Liver (tissue), 9 donors: ENCODE measurements around the gene CACNA1C. TPM values are rescaled to one million over a fixed set of nuclear protein-coding genes. Genes with fewer than 3 reads are reported as not detected.

Experiments
- DNase-seq: peaks from one replicate; pipeline ENCODE4 v3.0.0-alpha.2; 2017; ENCODE audit warnings: low spot score
- H3K27ac ChIP-seq, 2 donors: one replicate each; pipeline ENCODE4 v1.7.0; 2013; ENCODE audit warnings: inconsistent platforms in 2 of 2, low read length in 2 of 2, control low read depth in 1 of 2, low read depth in 1 of 2, mild to moderate bottlenecking in 1 of 2
- H3K27me3 ChIP-seq, 4 donors: one replicate each; pipeline versions ENCODE4 v1.6.1 to v1.7.0; 2013; ENCODE audit warnings: low read length in 3 of 4, inconsistent platforms in 1 of 4, mild to moderate bottlenecking in 1 of 4, moderate library complexity in 1 of 4; ENCODE audit not compliant: control insufficient read depth in 4 of 4, insufficient read depth in 4 of 4
- H3K36me3 ChIP-seq, 4 donors: one replicate each; pipeline versions ENCODE4 v1.6.1 to v1.7.0; 2013; ENCODE audit warnings: low read length in 3 of 4, mild to moderate bottlenecking in 3 of 4, low read depth in 1 of 4, moderate library complexity in 1 of 4; ENCODE audit not compliant: control insufficient read depth in 4 of 4, insufficient read depth in 3 of 4
- H3K4me1 ChIP-seq, 4 donors: one replicate each; pipeline versions ENCODE4 v1.6.1 to v1.7.0; 2013; ENCODE audit warnings: low read length in 3 of 4, mild to moderate bottlenecking in 3 of 4, moderate library complexity in 1 of 4; ENCODE audit not compliant: control insufficient read depth in 4 of 4, insufficient read depth in 4 of 4
- H3K4me3 ChIP-seq, 3 donors: one replicate each; pipeline versions ENCODE4 v1.6.1 to v1.7.0; 2013; ENCODE audit warnings: low read length in 3 of 3, control low read depth in 1 of 3, low read depth in 1 of 3, mild to moderate bottlenecking in 1 of 3
- H3K9ac ChIP-seq, 2 donors: one replicate each; pipeline ENCODE4 v1.7.0; 2013; ENCODE audit warnings: low read length in 2 of 2, mild to moderate bottlenecking in 2 of 2, moderate library complexity in 2 of 2, control low read depth in 1 of 2, low read depth in 1 of 2
- H3K9me3 ChIP-seq, 4 donors: one replicate each; pipeline versions ENCODE4 v1.6.1 to v1.7.0; 2013; ENCODE audit warnings: low read length in 3 of 4; ENCODE audit not compliant: control insufficient read depth in 4 of 4
- EGR1 ChIP-seq, 2 donors: IDR thresholded peaks; 2 replicates each; pipeline ENCODE4 v1.6.1; 2016 to 2018; ENCODE audit warnings: antibody characterized with exemption in 2 of 2, low read depth in 2 of 2
- FOXA1 ChIP-seq: IDR thresholded peaks from 2 replicates; pipeline ENCODE4 v1.6.1; 2016; ENCODE audit warnings: antibody characterized with exemption
- FOXA2 ChIP-seq: IDR thresholded peaks from 2 replicates; pipeline ENCODE4 v1.6.1; 2016; ENCODE audit warnings: antibody characterized with exemption
- GABPA ChIP-seq, 2 donors: IDR thresholded peaks in 1 of 2; conservative IDR thresholded peaks in 1 of 2; 2 replicates each; pipeline ENCODE4 v1.6.1; 2016; ENCODE audit warnings: antibody characterized with exemption in 2 of 2, mild to moderate bottlenecking in 1 of 2, moderate library complexity in 1 of 2
- HNF4A ChIP-seq, 2 donors: conservative IDR thresholded peaks; 2 replicates each; pipeline ENCODE4 v1.6.1; 2016; ENCODE audit warnings: antibody characterized with exemption in 2 of 2, mild to moderate bottlenecking in 2 of 2
- HNF4G ChIP-seq: IDR thresholded peaks from 2 replicates; pipeline ENCODE4 v1.6.1; 2016; ENCODE audit warnings: antibody characterized with exemption
- JUND ChIP-seq, 2 donors: IDR thresholded peaks; 2 replicates each; pipeline ENCODE4 v1.6.1; 2016; ENCODE audit warnings: antibody characterized with exemption in 2 of 2
- NR2F2 ChIP-seq: IDR thresholded peaks from 2 replicates; pipeline ENCODE4 v1.6.1; 2016; ENCODE audit warnings: antibody characterized with exemption
- RAD21 ChIP-seq, 2 donors: IDR thresholded peaks; 2 replicates each; pipeline ENCODE4 v1.6.1; 2016; ENCODE audit warnings: antibody characterized with exemption in 2 of 2, mild to moderate bottlenecking in 2 of 2
- RXRA ChIP-seq, 2 donors: IDR thresholded peaks; 2 replicates each; pipeline ENCODE4 v1.6.1; 2017 to 2018; ENCODE audit warnings: antibody characterized with exemption in 2 of 2, mild to moderate bottlenecking in 1 of 2
- SP1 ChIP-seq: IDR thresholded peaks from 2 replicates; pipeline ENCODE4 v1.6.1; 2018; ENCODE audit warnings: antibody characterized with exemption, mild to moderate bottlenecking
- TAF1 ChIP-seq: conservative IDR thresholded peaks from 2 replicates; pipeline ENCODE4 v1.6.1; 2016; ENCODE audit warnings: antibody characterized with exemption, mild to moderate bottlenecking
- YY1 ChIP-seq: IDR thresholded peaks from 2 replicates; pipeline ENCODE4 v1.6.1; 2016; ENCODE audit warnings: antibody characterized with exemption, mild to moderate bottlenecking
- WGBS: extraction: QIAGEN DNeasy Blood & Tissue Kit; methylation state at CpG from one replicate; pipeline ENCODE4 v1.1.7; 2013; 5-methylcytosine and 5-hydroxymethylcytosine counted together
- polyA plus RNA-seq, 2 donors: library from polyadenylated mRNA; stranded (reverse) in 1 of 2; unstranded in 1 of 2; fragments of 200-250 nt in 1 of 2; fragments of >200 nt in 1 of 2; fragmentation: Nextera tagmentation in 1 of 2; extraction: Ambion mirVana in 1 of 2; gene quantifications; one replicate each; pipeline versions ENCODE4 v1.2.1 to v1.2.3, GENCODE V29; 2013 to 2015
- total RNA-seq, 2 donors: library from RNA; depleted of rRNA; stranded (reverse); fragments of >200 nt; gene quantifications; one replicate each; pipeline ENCODE4 v1.2.3, GENCODE V29; 2014
- TF ChIP-seq, protein P1 (sequence below): fragments of 150-350 bp; IDR thresholded peaks from 2 replicates; pipeline ENCODE4 v1.5.1; 2017; ENCODE audit warnings: improper control_type of control experiment, low read depth, low read length; ENCODE audit not compliant: missing input control
- TF ChIP-seq, protein P2 (sequence below): IDR thresholded peaks from 2 replicates; pipeline ENCODE4 v1.6.1; 2016; ENCODE audit warnings: antibody characterized with exemption
- TF ChIP-seq, protein P3 (sequence below): IDR thresholded peaks from 2 replicates; pipeline ENCODE4 v1.6.1; 2016; ENCODE audit warnings: antibody characterized with exemption
- TF ChIP-seq, protein P4 (sequence below): IDR thresholded peaks from 2 replicates; pipeline ENCODE4 v1.6.1; 2016; ENCODE audit warnings: antibody characterized with exemption, mild to moderate bottlenecking
- TF ChIP-seq, protein P5 (sequence below): IDR thresholded peaks from 2 replicates; pipeline ENCODE4 v1.6.1; 2016; ENCODE audit warnings: antibody characterized with exemption
- donor health status: healthy.
- donor health status: healthy.
- donor health status: healthy.
- donor health status: healthy.
- donor health status: healthy.

The CACNA1C gene
- total and polyA plus RNA-seq, 4 donors, result 0.23 to 1.9 (median 0.41) TPM

DNA sequence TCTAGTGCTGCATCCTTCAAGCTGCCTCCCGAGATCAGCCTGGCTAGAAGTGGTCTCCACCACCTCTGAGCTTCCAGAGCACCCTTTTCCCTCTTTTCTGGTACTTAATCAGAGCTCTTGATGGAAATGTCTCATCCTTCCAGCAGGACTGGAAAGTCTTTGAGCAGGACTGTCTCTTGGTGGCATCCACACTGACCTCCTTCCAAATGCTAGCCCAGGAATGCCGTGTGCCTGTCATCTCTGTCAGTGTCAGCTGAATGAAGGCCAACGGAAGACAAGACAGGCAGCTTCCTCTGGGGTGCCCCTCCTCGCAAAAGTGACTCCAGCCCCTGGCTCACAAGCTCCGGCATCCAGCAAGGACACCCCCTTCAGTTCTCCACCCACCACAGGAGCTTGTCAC is 570.7 kb downstream of the CACNA1C start:
- no peaks in the 10 kb centered on the region for H3K4me1 ChIP-seq
- no peak overlapping the region for H3K4me3 ChIP-seq
- peaks cover 0 to 3% (median 0%) of the 10 kb centered on the region in 4 donors for H3K27me3 ChIP-seq
- WGBS, result 68% methylated on average over 5 of the region's 5 CpGs
- no peak overlapping the region for H3K9ac ChIP-seq
- H3K9me3 ChIP-seq, result no peaks in the 10 kb centered on the region
- H3K27ac ChIP-seq, result no peak overlapping the region
- H3K36me3 ChIP-seq, result no peaks in the 10 kb centered on the region
- DNase-seq, result no peak
- TF ChIP-seq RXRA (IDR thresholded peaks at IDR 0.05) (no peak), HNF4A (conservative IDR thresholded peaks at IDR 0.05) (no peak), TAF1 (no peak), SP1 (no peak), YY1 (no peak), GABPA (IDR thresholded peaks at IDR 0.05 in 1 of 2, conservative IDR thresholded peaks at IDR 0.05 in 1 of 2) (no peak), FOXA1 (no peak), EGR1 (IDR thresholded peaks at IDR 0.05; ENCODE audit: low read depth in 2 of 2) (no peak), FOXA2 (no peak), RAD21 (IDR thresholded peaks at IDR 0.05) (no peak), JUND (IDR thresholded peaks at IDR 0.05) (no peak), HNF4G (no peak), NR2F2 (no peak)
- TF ChIP-seq, protein P1, sequence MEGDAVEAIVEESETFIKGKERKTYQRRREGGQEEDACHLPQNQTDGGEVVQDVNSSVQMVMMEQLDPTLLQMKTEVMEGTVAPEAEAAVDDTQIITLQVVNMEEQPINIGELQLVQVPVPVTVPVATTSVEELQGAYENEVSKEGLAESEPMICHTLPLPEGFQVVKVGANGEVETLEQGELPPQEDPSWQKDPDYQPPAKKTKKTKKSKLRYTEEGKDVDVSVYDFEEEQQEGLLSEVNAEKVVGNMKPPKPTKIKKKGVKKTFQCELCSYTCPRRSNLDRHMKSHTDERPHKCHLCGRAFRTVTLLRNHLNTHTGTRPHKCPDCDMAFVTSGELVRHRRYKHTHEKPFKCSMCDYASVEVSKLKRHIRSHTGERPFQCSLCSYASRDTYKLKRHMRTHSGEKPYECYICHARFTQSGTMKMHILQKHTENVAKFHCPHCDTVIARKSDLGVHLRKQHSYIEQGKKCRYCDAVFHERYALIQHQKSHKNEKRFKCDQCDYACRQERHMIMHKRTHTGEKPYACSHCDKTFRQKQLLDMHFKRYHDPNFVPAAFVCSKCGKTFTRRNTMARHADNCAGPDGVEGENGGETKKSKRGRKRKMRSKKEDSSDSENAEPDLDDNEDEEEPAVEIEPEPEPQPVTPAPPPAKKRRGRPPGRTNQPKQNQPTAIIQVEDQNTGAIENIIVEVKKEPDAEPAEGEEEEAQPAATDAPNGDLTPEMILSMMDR, result no peak
- TF ChIP-seq, protein P2, sequence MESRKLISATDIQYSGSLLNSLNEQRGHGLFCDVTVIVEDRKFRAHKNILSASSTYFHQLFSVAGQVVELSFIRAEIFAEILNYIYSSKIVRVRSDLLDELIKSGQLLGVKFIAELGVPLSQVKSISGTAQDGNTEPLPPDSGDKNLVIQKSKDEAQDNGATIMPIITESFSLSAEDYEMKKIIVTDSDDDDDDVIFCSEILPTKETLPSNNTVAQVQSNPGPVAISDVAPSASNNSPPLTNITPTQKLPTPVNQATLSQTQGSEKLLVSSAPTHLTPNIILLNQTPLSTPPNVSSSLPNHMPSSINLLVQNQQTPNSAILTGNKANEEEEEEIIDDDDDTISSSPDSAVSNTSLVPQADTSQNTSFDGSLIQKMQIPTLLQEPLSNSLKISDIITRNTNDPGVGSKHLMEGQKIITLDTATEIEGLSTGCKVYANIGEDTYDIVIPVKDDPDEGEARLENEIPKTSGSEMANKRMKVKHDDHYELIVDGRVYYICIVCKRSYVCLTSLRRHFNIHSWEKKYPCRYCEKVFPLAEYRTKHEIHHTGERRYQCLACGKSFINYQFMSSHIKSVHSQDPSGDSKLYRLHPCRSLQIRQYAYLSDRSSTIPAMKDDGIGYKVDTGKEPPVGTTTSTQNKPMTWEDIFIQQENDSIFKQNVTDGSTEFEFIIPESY, result no peak
- TF ChIP-seq, protein P3, sequence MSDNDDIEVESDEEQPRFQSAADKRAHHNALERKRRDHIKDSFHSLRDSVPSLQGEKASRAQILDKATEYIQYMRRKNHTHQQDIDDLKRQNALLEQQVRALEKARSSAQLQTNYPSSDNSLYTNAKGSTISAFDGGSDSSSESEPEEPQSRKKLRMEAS, result no peak
- TF ChIP-seq, protein P4, sequence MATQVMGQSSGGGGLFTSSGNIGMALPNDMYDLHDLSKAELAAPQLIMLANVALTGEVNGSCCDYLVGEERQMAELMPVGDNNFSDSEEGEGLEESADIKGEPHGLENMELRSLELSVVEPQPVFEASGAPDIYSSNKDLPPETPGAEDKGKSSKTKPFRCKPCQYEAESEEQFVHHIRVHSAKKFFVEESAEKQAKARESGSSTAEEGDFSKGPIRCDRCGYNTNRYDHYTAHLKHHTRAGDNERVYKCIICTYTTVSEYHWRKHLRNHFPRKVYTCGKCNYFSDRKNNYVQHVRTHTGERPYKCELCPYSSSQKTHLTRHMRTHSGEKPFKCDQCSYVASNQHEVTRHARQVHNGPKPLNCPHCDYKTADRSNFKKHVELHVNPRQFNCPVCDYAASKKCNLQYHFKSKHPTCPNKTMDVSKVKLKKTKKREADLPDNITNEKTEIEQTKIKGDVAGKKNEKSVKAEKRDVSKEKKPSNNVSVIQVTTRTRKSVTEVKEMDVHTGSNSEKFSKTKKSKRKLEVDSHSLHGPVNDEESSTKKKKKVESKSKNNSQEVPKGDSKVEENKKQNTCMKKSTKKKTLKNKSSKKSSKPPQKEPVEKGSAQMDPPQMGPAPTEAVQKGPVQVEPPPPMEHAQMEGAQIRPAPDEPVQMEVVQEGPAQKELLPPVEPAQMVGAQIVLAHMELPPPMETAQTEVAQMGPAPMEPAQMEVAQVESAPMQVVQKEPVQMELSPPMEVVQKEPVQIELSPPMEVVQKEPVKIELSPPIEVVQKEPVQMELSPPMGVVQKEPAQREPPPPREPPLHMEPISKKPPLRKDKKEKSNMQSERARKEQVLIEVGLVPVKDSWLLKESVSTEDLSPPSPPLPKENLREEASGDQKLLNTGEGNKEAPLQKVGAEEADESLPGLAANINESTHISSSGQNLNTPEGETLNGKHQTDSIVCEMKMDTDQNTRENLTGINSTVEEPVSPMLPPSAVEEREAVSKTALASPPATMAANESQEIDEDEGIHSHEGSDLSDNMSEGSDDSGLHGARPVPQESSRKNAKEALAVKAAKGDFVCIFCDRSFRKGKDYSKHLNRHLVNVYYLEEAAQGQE, result no peak
- TF ChIP-seq, protein P5, sequence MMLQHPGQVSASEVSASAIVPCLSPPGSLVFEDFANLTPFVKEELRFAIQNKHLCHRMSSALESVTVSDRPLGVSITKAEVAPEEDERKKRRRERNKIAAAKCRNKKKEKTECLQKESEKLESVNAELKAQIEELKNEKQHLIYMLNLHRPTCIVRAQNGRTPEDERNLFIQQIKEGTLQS, result no peak
